Right atrium auricular region (tissue), 2 donors: ENCODE data around the gene SMG6. TPM values are rescaled to one million over a fixed set of nuclear protein-coding genes. Genes with fewer than 3 reads are reported as not detected.
A peak's percentile ranks its signal among the peaks of the same experiment; 100 is the strongest.

Experiments used
- DNase-seq: peaks from one replicate; pipeline ENCODE4 v3.0.0-alpha.2; 2019; ENCODE audit warnings: low spot score
- H3K27ac ChIP-seq, 2 donors: fragments of 200-600 bp; sonication (generic); 1 replicate in 1 of 2; 2 replicates in 1 of 2; pipeline ENCODE4 v1.5.1; 2016 to 2019
- H3K27me3 ChIP-seq, 2 donors: fragments of 200-600 bp; sonication (generic); one replicate each; pipeline versions ENCODE4 v1.5.1 to v1.6.0; 2017 to 2019
- H3K36me3 ChIP-seq: fragments of 200-600 bp; sonication (generic); one replicate; pipeline ENCODE4 v1.5.1; 2016
- H3K4me1 ChIP-seq, 2 donors: fragments of 200-600 bp; sonication (generic); one replicate each; pipeline versions ENCODE4 v1.5.1 to v1.6.0; 2017 to 2019
- H3K4me3 ChIP-seq, 2 donors: fragments of 200-600 bp; sonication (generic); 1 replicate in 1 of 2; 2 replicates in 1 of 2; pipeline ENCODE4 v1.5.1; 2017 to 2019; ENCODE audit warnings: mild to moderate bottlenecking in 1 of 2, moderate library complexity in 1 of 2
- H3K9me3 ChIP-seq, 2 donors: fragments of 200-600 bp; sonication (generic); one replicate each; pipeline ENCODE4 v1.5.1; 2019
- CTCF ChIP-seq, 2 donors: fragments of 200-600 bp; sonication (generic); IDR thresholded peaks; one replicate each; pipeline ENCODE4 v1.5.1; 2019; ENCODE audit warnings: antibody characterized with exemption in 2 of 2
- total RNA-seq, 2 donors: library from RNA; depleted of rRNA; stranded (reverse); fragments of >200 nt; gene quantifications; one replicate each; pipeline ENCODE4 v1.1.0, GENCODE V29; 2016

The SMG6 gene
- total RNA-seq, 2 donors from 2014 or later = 18.2 to 29.3 TPM

GRCh38 chr17:2336215-2336851 is 32.7 kb upstream of the SMG6 start, which contains the start of gene TSR1:
Gene TSR1, minus strand, starts transcription at chr17:2336457. Its CDS starts 30 bp downstream, at chr17:2336427.
- Histone ChIP-seq H3K9me3 (no peaks in the 10 kb centered on the region), H3K4me3 (peak within 1 kb of the TSS; percentile 65 to 91), H3K36me3 (peaks cover 40% of the 10 kb centered on the region), H3K4me1 (peaks cover 0 to 24% of the 10 kb centered on the region in 2 donors), H3K27me3 (no peaks in the 10 kb centered on the region), H3K27ac (peak within 1 kb of the TSS; percentile 86 to 87)
- TF ChIP-seq CTCF (IDR thresholded peaks at IDR 0.05) = peak in 1 of 2 donors; percentile 51
- peak; percentile 86 for DNase-seq

- H3K27me3 ChIP-seq = no peaks in the 10 kb centered on the region
- peaks cover 0 to 24% of the 10 kb centered on the region in 2 donors for H3K4me1 ChIP-seq
- H3K27ac ChIP-seq = peak overlapping the region; percentile 86 to 87
- H3K4me3 ChIP-seq = peak overlapping the region; percentile 65 to 91
- no peak for TF ChIP-seq CTCF (IDR thresholded peaks at IDR 0.05)
- peaks cover 46% of the 10 kb centered on the region for H3K36me3 ChIP-seq
- H3K9me3 ChIP-seq = no peaks in the 10 kb centered on the region
- no peak for DNase-seq
These were observed 32.2 kb upstream of the SMG6 start for GRCh38 chr17:2335726-2336214.

- TF ChIP-seq CTCF (IDR thresholded peaks at IDR 0.05) = no peak
- Histone ChIP-seq H3K4me3 (no peak overlapping the region), H3K36me3 (peaks cover 79% of the 10 kb centered on the region)
These were observed 27.7 kb upstream of the SMG6 start for GRCh38 chr17:2331303-2331702.

GRCh38 chr17:2323629-2324314 is 20.2 kb upstream of the SMG6 start:
- H3K27me3 ChIP-seq = no peaks in the 10 kb centered on the region
- H3K36me3 ChIP-seq = peaks cover 66% of the 10 kb centered on the region
- H3K9me3 ChIP-seq = no peaks in the 10 kb centered on the region
- H3K27ac ChIP-seq = no peak overlapping the region
- H3K4me3 ChIP-seq = no peak overlapping the region
- no peak for TF ChIP-seq CTCF (IDR thresholded peaks at IDR 0.05)
- H3K4me1 ChIP-seq = no peaks in the 10 kb centered on the region
- no peak for DNase-seq

More at GRCh38 chr17:2331303-2331702, 27.7 kb upstream of the SMG6 start:
- Histone ChIP-seq H3K27me3 (no peaks in the 10 kb centered on the region), H3K9me3 (no peaks in the 10 kb centered on the region), H3K4me1 (peaks cover 0 to 14% of the 10 kb centered on the region in 2 donors), H3K27ac (no peak overlapping the region)
- no peak for DNase-seq

- H3K36me3 ChIP-seq = peaks cover 53% of the 10 kb centered on the region
- no peak for DNase-seq
- no peak overlapping the region for H3K27ac ChIP-seq
- H3K4me1 ChIP-seq = no peaks in the 10 kb centered on the region
- no peak overlapping the region for H3K4me3 ChIP-seq
- TF ChIP-seq CTCF (IDR thresholded peaks at IDR 0.05) = no peak
- H3K27me3 ChIP-seq = no peaks in the 10 kb centered on the region
- H3K9me3 ChIP-seq = no peaks in the 10 kb centered on the region
These were observed 17.8 kb upstream of the SMG6 start for GRCh38 chr17:2321399-2321798.
